ENCODE measurements around the gene S100A3. TPM values are rescaled to one million over a fixed set of nuclear protein-coding genes. Genes with fewer than 3 reads are reported as not detected.
"Not testable (repeated sequence)": the region's sequence is repeated elsewhere in the genome, so short reads cannot be mapped to it uniquely, and the experiment has no call there.

The S100A3 gene, protein sequence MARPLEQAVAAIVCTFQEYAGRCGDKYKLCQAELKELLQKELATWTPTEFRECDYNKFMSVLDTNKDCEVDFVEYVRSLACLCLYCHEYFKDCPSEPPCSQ
- not detected for polyA plus RNA-seq (ENCODE audit: low read depth in 6 of 6)

- DNase-seq (no peak), ATAC-seq (ENCODE audit: low read depth in 2 of 2) (no peak)
- Mint-ChIP-seq H3K4me3 (peak within 1 kb of the TSS in 2 of 8 donors; percentile 66 to 86), H3K4me1 (peaks cover 24 to 44% (median 28%) of the 10 kb centered on the region in 3 donors), H3K36me3 (no peaks in the 10 kb centered on the region), H3K9me3 (no peaks in the 10 kb centered on the region), H3K27me3 (peaks cover 3 to 13% (median 13%) of the 10 kb centered on the region in 3 donors), H3K27ac (peak within 1 kb of the TSS in 3 of 6 donors; percentile 70 to 82 (median 72))
Observed at GRCh38 chr1:153548722-153549688, at the start of gene S100A3. TSS of gene S100A3 (minus strand) at chr1:153549258. CDS start at chr1:153548485, 773 bp downstream.

DNA sequence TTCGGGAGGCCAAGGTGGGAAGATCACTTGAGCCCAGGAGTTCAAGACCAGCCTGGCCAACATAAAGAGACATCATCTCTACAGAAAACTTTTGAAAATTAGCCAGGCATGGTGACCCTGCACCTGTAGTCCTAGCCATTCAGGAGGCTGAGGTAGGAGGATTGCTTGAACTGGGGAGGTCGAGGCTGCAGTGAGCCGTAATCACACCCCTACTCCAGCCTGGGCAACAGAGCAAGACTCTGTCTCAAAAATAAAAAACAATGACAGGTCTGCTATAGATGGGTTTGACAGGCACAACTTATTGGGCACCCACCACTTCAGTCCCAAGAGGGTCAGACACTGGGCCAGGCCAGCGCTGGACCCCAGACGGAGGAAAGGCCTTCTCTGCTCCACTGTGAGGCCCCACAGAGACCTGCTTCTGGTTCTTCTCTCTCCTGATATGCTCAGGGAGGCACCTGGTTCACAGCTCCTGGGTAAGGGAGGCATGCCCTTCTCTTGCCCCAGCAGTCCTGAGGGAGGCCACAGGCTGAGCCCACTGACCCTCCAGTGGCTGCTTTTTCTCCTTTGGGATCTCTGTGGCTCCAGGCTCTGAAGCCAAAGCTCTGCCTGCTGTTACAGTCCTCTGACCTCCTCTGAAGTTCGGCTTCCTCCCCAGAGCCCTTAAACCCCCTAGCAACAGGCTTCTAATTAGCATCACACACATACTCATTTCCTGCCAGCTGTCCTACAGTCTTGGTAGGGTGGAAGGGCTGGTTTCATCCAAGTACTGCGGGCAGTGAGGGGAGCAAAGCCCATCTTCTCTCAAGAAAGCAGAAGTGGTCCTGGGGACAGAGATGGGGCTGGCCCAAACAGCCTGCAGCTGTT lies 49.5 kb upstream of the S100A3 start:
- DNase-seq (peak; percentile 85), ATAC-seq (ENCODE audit: low read depth in 2 of 2) (peak; percentile 97 to 98)
- Mint-ChIP-seq H3K9me3 (no peaks in the 10 kb centered on the region), H3K36me3 (no peaks in the 10 kb centered on the region), H3K27ac (peak overlapping the region; percentile 96 to 100 (median 98)), H3K4me1 (peaks cover 22 to 58% (median 48%) of the 10 kb centered on the region in 3 donors), H3K27me3 (no peaks in the 10 kb centered on the region), H3K4me3 (peak overlapping the region in 7 of 8 donors; percentile 10 to 87 (median 76))

- H3K4me3 Mint-ChIP-seq: peak overlapping the region in 3 of 8 donors; percentile 20 to 49 (median 45)
- ATAC-seq (ENCODE audit: low read depth in 2 of 2) (no peak), DNase-seq (no peak)
- no peaks in the 10 kb centered on the region for H3K36me3 Mint-ChIP-seq
- no peaks in the 10 kb centered on the region for H3K9me3 Mint-ChIP-seq
- H3K27me3 Mint-ChIP-seq: no peaks in the 10 kb centered on the region
- H3K27ac Mint-ChIP-seq: peak overlapping the region; percentile 96 to 100 (median 98)
- peaks cover 18 to 51% (median 43%) of the 10 kb centered on the region in 3 donors for H3K4me1 Mint-ChIP-seq
Observed at GRCh38 chr1:153597206-153597605, 48.1 kb upstream of the S100A3 start.

GRCh38 chr1:153592748-153593147 lies 43.7 kb upstream of the S100A3 start:
- ATAC-seq (ENCODE audit: low read depth in 2 of 2) (no peak), DNase-seq (no peak)
- no peaks in the 10 kb centered on the region for H3K9me3 Mint-ChIP-seq
- peaks cover 3 to 18% (median 17%) of the 10 kb centered on the region in 3 donors for H3K4me1 Mint-ChIP-seq
- H3K4me3 Mint-ChIP-seq: no peak overlapping the region
- no peaks in the 10 kb centered on the region for H3K36me3 Mint-ChIP-seq
- peak overlapping the region in 1 of 6 donors; percentile 74 for H3K27ac Mint-ChIP-seq
- H3K27me3 Mint-ChIP-seq: no peaks in the 10 kb centered on the region

DNA sequence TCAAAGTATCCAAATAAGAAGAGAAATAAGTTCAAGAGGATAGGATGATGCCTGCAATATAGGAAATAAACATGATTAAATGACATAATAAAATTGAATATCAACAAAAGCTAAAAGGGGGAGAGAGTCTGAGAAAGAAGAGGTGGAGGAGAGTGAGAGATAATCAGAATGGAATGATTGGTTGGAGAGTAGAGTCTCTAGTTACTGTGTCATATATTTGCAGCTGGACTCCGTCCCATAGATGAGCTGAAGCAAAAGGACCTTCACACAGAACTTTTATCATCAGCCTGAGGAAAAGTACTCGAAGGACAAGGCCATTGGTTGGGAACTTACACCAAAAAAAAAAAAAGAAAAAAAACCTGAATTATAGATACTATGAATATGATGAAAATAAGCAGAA lies 39.4 kb upstream of the S100A3 start:
- H3K4me3 Mint-ChIP-seq: no peak overlapping the region
- H3K36me3 Mint-ChIP-seq: no peaks in the 10 kb centered on the region
- peak overlapping the region in 1 of 6 donors; percentile 34 for H3K27ac Mint-ChIP-seq
- H3K9me3 Mint-ChIP-seq: no peaks in the 10 kb centered on the region
- DNase-seq (no peak), ATAC-seq (ENCODE audit: low read depth in 2 of 2) (no peak)
- H3K4me1 Mint-ChIP-seq: no peaks in the 10 kb centered on the region
- peaks cover 0 to 4% (median 0%) of the 10 kb centered on the region in 3 donors for H3K27me3 Mint-ChIP-seq

DNA sequence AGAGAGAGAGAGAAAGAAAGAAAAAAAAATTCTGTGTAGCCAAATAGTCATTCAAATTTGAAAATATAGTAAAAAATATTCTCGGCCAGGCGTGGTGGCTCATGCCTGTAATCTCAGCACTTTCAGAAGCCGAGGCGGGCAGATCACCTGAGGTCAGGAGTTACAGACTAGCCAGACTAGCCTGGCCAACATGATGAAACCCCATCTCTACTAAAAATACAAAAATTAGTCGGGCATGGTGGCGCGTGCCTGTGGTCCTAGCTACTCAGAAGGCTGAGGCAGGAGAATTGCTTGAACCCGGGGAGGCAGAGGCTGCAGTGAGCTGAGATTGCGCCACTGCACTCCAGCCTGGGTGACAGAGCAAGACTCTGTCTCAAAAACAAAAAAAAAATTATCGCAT lies 39.0 kb upstream of the S100A3 start:
- H3K36me3 Mint-ChIP-seq; DNase-seq; H3K27me3 Mint-ChIP-seq; H3K4me1 Mint-ChIP-seq; H3K9me3 Mint-ChIP-seq; ATAC-seq (ENCODE audit: low read depth in 2 of 2); H3K4me3 Mint-ChIP-seq: not testable (repeated sequence)
- peak overlapping the region in 1 of 6 donors; percentile 34 for H3K27ac Mint-ChIP-seq

GRCh38 chr1:153587314-153587713 lies 38.3 kb upstream of the S100A3 start:
- DNase-seq (no peak), ATAC-seq (ENCODE audit: low read depth in 2 of 2) (no peak)
- Mint-ChIP-seq H3K9me3 (no peaks in the 10 kb centered on the region), H3K4me1 (no peaks in the 10 kb centered on the region), H3K36me3 (no peaks in the 10 kb centered on the region), H3K4me3 (no peak overlapping the region), H3K27me3 (peaks cover 0 to 4% (median 0%) of the 10 kb centered on the region in 3 donors), H3K27ac (peak overlapping the region in 1 of 6 donors; percentile 22)

GRCh38 chr1:153586347-153586746 lies 37.3 kb upstream of the S100A3 start:
- no peaks in the 10 kb centered on the region for H3K36me3 Mint-ChIP-seq
- ATAC-seq (ENCODE audit: low read depth in 2 of 2) (no peak), DNase-seq (no peak)
- H3K27me3 Mint-ChIP-seq: peaks cover 0 to 4% (median 0%) of the 10 kb centered on the region in 3 donors
- H3K4me1 Mint-ChIP-seq: no peaks in the 10 kb centered on the region
- H3K27ac Mint-ChIP-seq: peak overlapping the region in 3 of 6 donors; percentile 17 to 59 (median 57)
- no peaks in the 10 kb centered on the region for H3K9me3 Mint-ChIP-seq
- H3K4me3 Mint-ChIP-seq: no peak overlapping the region

GRCh38 chr1:153585006-153585405 lies 35.9 kb upstream of the S100A3 start:
- Mint-ChIP-seq H3K4me1 (no peaks in the 10 kb centered on the region), H3K27ac (no peak overlapping the region), H3K36me3 (no peaks in the 10 kb centered on the region), H3K9me3 (no peaks in the 10 kb centered on the region), H3K27me3 (peaks cover 0 to 4% (median 0%) of the 10 kb centered on the region in 3 donors), H3K4me3 (no peak overlapping the region)
- DNase-seq (no peak), ATAC-seq (ENCODE audit: low read depth in 2 of 2) (no peak)

DNA sequence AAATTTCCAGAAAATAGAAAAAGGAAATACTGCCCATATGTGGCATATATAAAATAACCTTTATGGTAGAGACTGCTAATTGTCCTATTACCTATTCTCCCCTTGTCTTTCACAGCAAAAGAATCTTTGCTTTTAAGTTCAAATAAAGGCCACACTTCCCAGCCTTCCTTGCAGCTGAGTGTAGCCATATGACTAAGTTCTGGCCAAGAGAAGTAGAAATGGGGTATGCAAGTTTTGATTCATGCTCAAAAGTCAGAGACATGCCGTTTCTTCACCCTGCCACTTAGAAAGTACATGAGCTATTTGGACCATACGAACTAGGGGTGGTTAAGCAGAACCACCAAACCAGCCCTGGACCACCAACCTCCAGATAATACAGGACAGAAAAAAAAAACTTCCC lies 34.9 kb upstream of the S100A3 start:
- Mint-ChIP-seq H3K27me3 (peaks cover 4 to 5% (median 5%) of the 10 kb centered on the region in 3 donors), H3K9me3 (no peaks in the 10 kb centered on the region), H3K36me3 (no peaks in the 10 kb centered on the region), H3K27ac (no peak overlapping the region), H3K4me1 (no peaks in the 10 kb centered on the region), H3K4me3 (no peak overlapping the region)
- ATAC-seq (ENCODE audit: low read depth in 2 of 2) (no peak), DNase-seq (no peak)

GRCh38 chr1:153583514-153583913 lies 34.5 kb upstream of the S100A3 start:
- not testable (repeated sequence) for ATAC-seq (ENCODE audit: low read depth in 2 of 2); H3K36me3 Mint-ChIP-seq; H3K4me1 Mint-ChIP-seq; H3K27ac Mint-ChIP-seq; H3K27me3 Mint-ChIP-seq; H3K9me3 Mint-ChIP-seq; H3K4me3 Mint-ChIP-seq; DNase-seq

DNA sequence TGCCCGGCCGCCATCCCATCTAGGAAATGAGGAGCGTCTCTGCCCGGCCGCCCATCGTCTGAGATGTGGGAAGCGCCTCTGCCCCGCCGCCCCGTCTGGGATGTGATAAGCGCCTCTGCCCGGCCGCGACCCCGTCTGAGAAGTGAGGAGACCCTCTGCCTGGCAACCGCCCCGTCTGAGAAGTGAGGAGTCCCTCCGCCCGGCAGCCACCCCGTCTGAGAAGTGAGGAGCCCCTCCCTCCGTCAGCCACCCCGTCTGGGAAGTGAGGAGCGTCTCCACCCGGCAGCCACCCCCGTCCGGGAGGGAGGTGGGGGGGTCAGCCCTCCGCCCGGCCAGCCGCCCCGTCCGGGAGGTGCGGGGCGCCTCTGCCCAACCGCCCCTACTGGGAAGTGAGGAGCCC lies 33.8 kb upstream of the S100A3 start:
- not testable (repeated sequence) for H3K4me3 Mint-ChIP-seq; H3K9me3 Mint-ChIP-seq; ATAC-seq (ENCODE audit: low read depth in 2 of 2); H3K27ac Mint-ChIP-seq; H3K36me3 Mint-ChIP-seq; H3K4me1 Mint-ChIP-seq; DNase-seq
- peaks cover 4 to 16% (median 7%) of the 10 kb centered on the region in 3 donors for H3K27me3 Mint-ChIP-seq

GRCh38 chr1:153578936-153579335 lies 29.9 kb upstream of the S100A3 start:
- DNase-seq (no peak), ATAC-seq (ENCODE audit: low read depth in 2 of 2) (no peak)
- Mint-ChIP-seq H3K4me3 (no peak overlapping the region), H3K36me3 (no peaks in the 10 kb centered on the region), H3K27me3 (peaks cover under 1 to 26% (median 7%) of the 10 kb centered on the region in 3 donors), H3K9me3 (no peaks in the 10 kb centered on the region), H3K4me1 (peaks cover 0 to 11% (median 4%) of the 10 kb centered on the region in 3 donors), H3K27ac (no peak overlapping the region)

All from naive B cell (primary cell).